K562 (cell line): ENCODE measurements around the gene CCDC88A. TPM values are rescaled to one million over a fixed set of nuclear protein-coding genes. Genes with fewer than 3 reads are reported as not detected.

Source experiments
- ATAC-seq: fragments of 200-7000 bp; cut with Tn5 transposase; 3 replicates; pipeline ENCODE4 v1.9.1; 2020; ENCODE audit warnings: moderate library complexity
- BruUV-seq: library from RNA; stranded (reverse); fragments of 400-500 nt; replicated peaks from 2 replicates; lab custom pipeline; 2021; lab: Mats Ljungman, UMichigan
- CTCF ChIA-PET: fragments of 300-600 bp; formaldehyde crosslinking; extraction: SDS; loops from one replicate; lab custom pipeline; 2021; ENCODE audit warnings: low intra/inter-chr PET ratio; lab: Yijun Ruan, JAX
- POLR2A ChIA-PET: fragments of 300-600, 350-650 bp; sonication (Branson Sonifier 250); formaldehyde crosslinking; extraction: SDS; loops from one replicate; lab custom pipeline; 2021; ENCODE audit warnings: antibody characterized with exemption, inconsistent platforms; lab: Yijun Ruan, JAX
- DNase-seq, 4 experiments: peaks; one replicate each; pipeline versions ENCODE4 v3.0.0 to v3.0.0-alpha.2; 2011 to 2018; ENCODE audit warnings: low spot score in 3 of 4, mixed read lengths in 3 of 4; ENCODE audit errors: extremely low read depth in 1 of 4
- FAIRE-seq: peaks from 2 replicates; lab custom pipeline; 2011; peaks lifted over from hg19 to GRCh38; lab: Jason Lieb, UNC
- H2AFZ ChIP-seq: 2 replicates; pipeline ENCODE4 v1.6.0; 2011; ENCODE audit warnings: low read depth, low read length, control low read depth, inconsistent platforms
- H3K27ac ChIP-seq: fragments of 200-600 bp; 3 replicates; pipeline ENCODE4 v1.8.0; 2011; ENCODE audit warnings: low read depth, mild to moderate bottlenecking, control low read depth, inconsistent platforms, low read length, moderate library complexity, mixed read lengths; ENCODE audit errors: extremely low read depth
- H3K27me3 ChIP-seq, 2 experiments: fragments of 300-600 bp in 1 of 2; 2 replicates in 1 of 2; 3 replicates in 1 of 2; pipeline versions ENCODE4 v1.6.0 to v1.8.0; 2011; ENCODE audit warnings: inconsistent platforms in 2 of 2, low read length in 2 of 2, mild to moderate bottlenecking in 1 of 2, mixed read lengths in 1 of 2, moderate library complexity in 1 of 2; ENCODE audit not compliant: control insufficient read depth in 2 of 2, insufficient read depth in 2 of 2
- H3K36me3 ChIP-seq: fragments of 300-600 bp; 3 replicates; pipeline ENCODE4 v1.8.0; 2011; ENCODE audit warnings: mild to moderate bottlenecking, low read length, inconsistent platforms; ENCODE audit not compliant: control insufficient read depth, insufficient read depth
- H3K4me1 ChIP-seq, 2 experiments: fragments of 200-600 bp in 1 of 2; replicated peaks in 1 of 2; 2 replicates in 1 of 2; 3 replicates in 1 of 2; pipeline versions ENCODE4 v1.5.1 to v1.8.0; 2011; ENCODE audit warnings: inconsistent platforms in 2 of 2, low read length in 2 of 2, mild to moderate bottlenecking in 1 of 2, mixed read lengths in 1 of 2, moderate library complexity in 1 of 2; ENCODE audit not compliant: control insufficient read depth in 2 of 2, insufficient read depth in 2 of 2
- H3K4me2 ChIP-seq: 2 replicates; pipeline ENCODE4 v1.6.1; 2011; ENCODE audit warnings: low read length, control low read depth, inconsistent platforms, mixed read lengths; ENCODE audit not compliant: insufficient read depth
- H3K4me3 ChIP-seq: fragments of 200-600 bp; sonication (generic), shearing (Covaris generic); 2 replicates; pipeline ENCODE4 v1.5.1; 2016; ENCODE audit warnings: control low read depth, inconsistent platforms
- H3K79me2 ChIP-seq: fragments of 200-600 bp; 3 replicates; pipeline ENCODE4 v1.8.0; 2011; ENCODE audit warnings: low read length, inconsistent platforms; ENCODE audit not compliant: control insufficient read depth, insufficient read depth
- H3K9ac ChIP-seq, 2 experiments: 2 replicates each; pipeline versions ENCODE4 v1.6.0 to v1.6.1; 2011; ENCODE audit warnings: low read depth in 2 of 2, low read length in 2 of 2, control low read depth in 1 of 2, inconsistent platforms in 1 of 2, mild to moderate bottlenecking in 1 of 2, mixed read lengths in 1 of 2; ENCODE audit not compliant: insufficient read depth in 1 of 2
- H3K9me1 ChIP-seq: one replicate; pipeline ENCODE4 v1.6.0; 2011; ENCODE audit warnings: inconsistent platforms, mild to moderate bottlenecking, low read length, moderate library complexity; ENCODE audit not compliant: control insufficient read depth, insufficient read depth
- H3K9me3 ChIP-seq: replicated peaks from 2 replicates; pipeline ENCODE4 v1.5.1; 2011; ENCODE audit warnings: low read depth, low read length, inconsistent platforms; ENCODE audit not compliant: control insufficient read depth, insufficient read depth
- H4K20me1 ChIP-seq: replicated peaks from 2 replicates; pipeline ENCODE4 v1.6.1; 2011; ENCODE audit warnings: low read length, inconsistent platforms, mixed read lengths; ENCODE audit not compliant: control insufficient read depth, insufficient read depth
- BRF1 ChIP-seq: IDR thresholded peaks from 3 replicates; pipeline ENCODE4 v1.6.1; 2011; ENCODE audit warnings: borderline replicate concordance, mild to moderate bottlenecking; ENCODE audit not compliant: insufficient read length; ENCODE audit errors: extremely low read depth
- CUX1 ChIP-seq: fragments of 200-800 bp; sonication (Bioruptor generic); IDR thresholded peaks from 2 replicates; pipeline ENCODE4 v1.6.1; 2016; ENCODE audit warnings: missing genetic modification characterization, missing compliant biosample characterization
- CXXC5 ChIP-seq: fragments of 250-450 bp; sonication (Bioruptor Pico); IDR thresholded peaks from 2 replicates; pipeline ENCODE4 v1.8.0; 2022; ENCODE audit warnings: inconsistent platforms, mild to moderate bottlenecking, moderate library complexity
- KLF6 ChIP-seq: fragments of 250-450 bp; sonication (Bioruptor Pico); IDR thresholded peaks from 2 replicates; pipeline ENCODE4 v1.4.0; 2020; ENCODE audit warnings: mild to moderate bottlenecking, moderate library complexity, borderline replicate concordance
- ZNF121 ChIP-seq: sonication (generic); formaldehyde crosslinking; conservative IDR thresholded peaks from 2 replicates; pipeline ENCODE4 v1.8.0; 2022; ENCODE audit warnings: missing genetic modification reagents
- WGBS: fragments of 100-300 bp; shearing (Covaris generic); methylation state at CpG from one replicate; pipeline ENCODE4 v1.1.6; 2016; ENCODE audit warnings: low coverage, mixed read lengths; ENCODE audit not compliant: insufficient coverage; ENCODE audit errors: missing lambda C conversion rate; 5-methylcytosine and 5-hydroxymethylcytosine counted together
- in situ Hi-C: fragments of 300-500 bp; cut with MboI; formaldehyde crosslinking; loops from 4 replicates; pipeline ENCODE4 v1.15.0; 2018; ENCODE audit warnings: inconsistent platforms, mixed read lengths
- intact Hi-C: fragments of 100-400 bp; cut with micrococcal nuclease; formaldehyde crosslinking; loops from 2 replicates; pipeline ENCODE4 v1.14.2; 2022
- polyA plus RNA-seq, 8 experiments: library from polyadenylated mRNA; depleted of rRNA in 4 of 8; stranded (reverse) in 5 of 8; unstranded in 3 of 8; fragments of >200 nt; fragmentation: Nextera tagmentation in 2 of 8; fragmentation: Illumina TruSeq in 1 of 8; extraction: Ambion mirVana in 2 of 8; extraction: Trizol in 1 of 8; gene quantifications; 2 replicates each; pipeline versions ENCODE4 v1.2.1 to v1.2.3, GENCODE V29; 2011 to 2014; ENCODE audit warnings: inconsistent platforms in 1 of 8, missing spikeins in 1 of 8
- total RNA-seq, 7 experiments: library from RNA; depleted of rRNA in 6 of 7; stranded (reverse); fragments of >200 nt in 6 of 7; fragmentation: Illumina TruSeq in 2 of 7; extraction: Trizol in 2 of 7; gene quantifications; 2 replicates each; pipeline versions ENCODE4 v1.2.1 to v1.2.3, GENCODE V29; 2011 to 2021; ENCODE audit warnings: low replicate concordance in 1 of 7

The CCDC88A gene
- total and polyA plus RNA-seq, 9 of the 15 experiments (the other 6 are each of a cell fraction or from before 2014, with no cell fraction given) = 29.3 to 102 (median 55.6) TPM

DNA sequence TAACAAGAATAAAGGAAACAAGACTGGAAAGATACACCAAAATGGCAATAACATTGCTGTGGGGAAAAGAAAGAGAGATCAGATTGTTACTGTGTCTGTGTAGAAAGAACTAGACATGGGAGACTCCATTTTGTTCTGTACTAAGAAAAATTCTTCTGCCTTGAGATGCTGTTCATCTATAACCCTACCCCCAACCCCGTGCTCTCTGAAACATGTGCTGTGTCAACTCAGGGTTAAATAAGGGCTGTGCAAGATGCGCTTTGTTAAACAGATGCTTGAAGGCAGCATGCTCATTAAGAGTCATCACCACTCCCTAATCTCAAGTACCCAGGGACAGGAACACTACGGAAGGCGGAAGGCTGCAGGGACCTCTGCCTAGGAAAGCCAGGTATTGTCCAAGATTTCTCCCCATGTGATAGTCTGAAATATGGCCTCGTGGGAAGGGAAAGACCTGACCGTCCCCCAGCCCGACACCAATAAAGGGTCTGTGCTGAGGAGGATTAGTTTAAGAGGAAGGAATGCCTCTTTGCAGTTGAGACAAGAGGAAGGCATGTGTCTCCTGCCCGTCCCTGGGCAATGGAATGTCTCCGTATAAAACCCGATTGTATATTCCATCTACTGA, 140.3 kb downstream of the CCDC88A start (continued):
- TF ChIP-seq CUX1 (CRISPR knock-in tag) (0 out of 2 replicates have a peak, but pooled peaks have one; percentile 27), CXXC5 (CRISPR knock-in tag) (peak; percentile 51; the same call in 1 of the 2 replicates), KLF6 (peak; percentile 25; the same call in 1 of the 2 replicates)

- ChIA-PET CTCF (no interaction called here), POLR2A (interaction anchor here (0.6 kb wide), 1 partner anchor 1038 kb away, joined by 3 read pairs; no protein-coding TSS in a partner anchor)
- peak; percentile 72 for FAIRE-seq
- H3K9me3 ChIP-seq = no peaks in the 10 kb centered on the region; the same call in 1 of the 2 replicates
- no peak for ATAC-seq
- H2AFZ ChIP-seq = peak overlapping the region; percentile 37; the same call in 1 of the 2 replicates
- H3K9me1 ChIP-seq = no peaks in the 10 kb centered on the region
- H3K4me1 ChIP-seq = peaks cover 2 to 8% of the 10 kb centered on the region in 2 experiments; a peak in 3 of 5 replicates
- no peaks in the 10 kb centered on the region for H4K20me1 ChIP-seq
- DNase-seq = no peak
- WGBS = 81% methylated on average over 3 of the region's 3 CpGs
- peaks cover 8% of the 10 kb centered on the region for H3K79me2 ChIP-seq
- intact Hi-C loops (no loop called here), in situ Hi-C loops (no loop called here)
- H3K4me3 ChIP-seq = no peak overlapping the region
- BruUV-seq = no TSS peak
- no peak overlapping the region for H3K27ac ChIP-seq
- H3K4me2 ChIP-seq = no peak overlapping the region
- H3K9ac ChIP-seq = no peak overlapping the region
- no peaks in the 10 kb centered on the region for H3K27me3 ChIP-seq
- H3K36me3 ChIP-seq = no peaks in the 10 kb centered on the region
- TF ChIP-seq BRF1 (no peak), ZNF121 (CRISPR knock-in tag) (no peak)
These were observed 142.3 kb downstream of the CCDC88A start for GRCh38 chr2:55277310-55277709.
